ENCODE measurements around the gene CACNA1S.

CACNA1S gene

DNA sequence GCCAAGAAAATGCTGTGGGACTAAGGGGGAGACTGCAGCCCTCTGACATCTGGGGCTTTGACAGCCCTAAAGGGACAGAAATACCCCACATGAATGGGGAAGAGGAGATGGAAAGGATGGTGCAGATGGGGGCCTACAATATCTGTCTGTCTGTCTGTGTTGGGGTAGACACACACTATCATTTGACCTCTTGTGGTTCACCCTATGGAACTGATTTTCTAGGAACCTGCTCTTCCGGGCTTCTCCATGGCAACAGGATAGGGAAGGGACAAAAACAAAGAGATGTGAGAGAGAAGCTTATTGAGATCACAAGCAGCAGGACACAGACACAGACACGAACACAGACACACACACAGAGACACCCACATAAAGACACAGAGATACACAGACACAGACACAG is 105.8 kb downstream of the CACNA1S start:
- H3K4me3 ChIP-seq (ENCODE audit: low read depth, low read length, poor library complexity, severe bottlenecking): no peak overlapping the region
- no peaks in the 10 kb centered on the region for H3K9me3 ChIP-seq (ENCODE audit: low read length)
- no peak overlapping the region for H3K4me2 ChIP-seq (ENCODE audit: low read length)
- no peak overlapping the region for H3K27ac ChIP-seq (ENCODE audit: low read depth, low read length, poor library complexity, severe bottlenecking)
- no peaks in the 10 kb centered on the region for H3K4me1 ChIP-seq (ENCODE audit: insufficient read depth, low read length, severe bottlenecking)
- no peaks in the 10 kb centered on the region for H3K79me2 ChIP-seq (ENCODE audit: insufficient read depth, low read length)
- no peak overlapping the region for H3K9ac ChIP-seq (ENCODE audit: low read length)
- H3K27me3 ChIP-seq (ENCODE audit: insufficient read depth, low read length): no peaks in the 10 kb centered on the region
- no peak overlapping the region for H2AFZ ChIP-seq (ENCODE audit: low read length)
- H3K36me3 ChIP-seq (ENCODE audit: insufficient read depth, low read length): no peaks in the 10 kb centered on the region
- H4K20me1 ChIP-seq (ENCODE audit: insufficient read depth, low read length): no peaks in the 10 kb centered on the region
- no peak for TF ChIP-seq EZH2 (IDR thresholded peaks at IDR 0.05; ENCODE audit: borderline replicate concordance, low read length)
- TF ChIP-seq, protein P1, sequence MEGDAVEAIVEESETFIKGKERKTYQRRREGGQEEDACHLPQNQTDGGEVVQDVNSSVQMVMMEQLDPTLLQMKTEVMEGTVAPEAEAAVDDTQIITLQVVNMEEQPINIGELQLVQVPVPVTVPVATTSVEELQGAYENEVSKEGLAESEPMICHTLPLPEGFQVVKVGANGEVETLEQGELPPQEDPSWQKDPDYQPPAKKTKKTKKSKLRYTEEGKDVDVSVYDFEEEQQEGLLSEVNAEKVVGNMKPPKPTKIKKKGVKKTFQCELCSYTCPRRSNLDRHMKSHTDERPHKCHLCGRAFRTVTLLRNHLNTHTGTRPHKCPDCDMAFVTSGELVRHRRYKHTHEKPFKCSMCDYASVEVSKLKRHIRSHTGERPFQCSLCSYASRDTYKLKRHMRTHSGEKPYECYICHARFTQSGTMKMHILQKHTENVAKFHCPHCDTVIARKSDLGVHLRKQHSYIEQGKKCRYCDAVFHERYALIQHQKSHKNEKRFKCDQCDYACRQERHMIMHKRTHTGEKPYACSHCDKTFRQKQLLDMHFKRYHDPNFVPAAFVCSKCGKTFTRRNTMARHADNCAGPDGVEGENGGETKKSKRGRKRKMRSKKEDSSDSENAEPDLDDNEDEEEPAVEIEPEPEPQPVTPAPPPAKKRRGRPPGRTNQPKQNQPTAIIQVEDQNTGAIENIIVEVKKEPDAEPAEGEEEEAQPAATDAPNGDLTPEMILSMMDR (IDR thresholded peaks at IDR 0.05; ENCODE audit: low read length): no peak
- H3K9me2 ChIP-seq (ENCODE audit: low read depth, low read length): no peaks in the 10 kb centered on the region
- no peaks in the 10 kb centered on the region for H3F3A ChIP-seq (ENCODE audit: insufficient read depth, low read length)

- H3K36me3 ChIP-seq (ENCODE audit: insufficient read depth, low read length): no peaks in the 10 kb centered on the region
- no peaks in the 10 kb centered on the region for H4K20me1 ChIP-seq (ENCODE audit: insufficient read depth, low read length)
- no peak overlapping the region for H2AFZ ChIP-seq (ENCODE audit: low read length)
- H3K4me3 ChIP-seq (ENCODE audit: low read depth, low read length, poor library complexity, severe bottlenecking): no peak overlapping the region
- no peak overlapping the region for H3K27ac ChIP-seq (ENCODE audit: low read depth, low read length, poor library complexity, severe bottlenecking)
- H3K4me1 ChIP-seq (ENCODE audit: insufficient read depth, low read length, severe bottlenecking): no peaks in the 10 kb centered on the region
- no peaks in the 10 kb centered on the region for H3K79me2 ChIP-seq (ENCODE audit: insufficient read depth, low read length)
- H3K9me3 ChIP-seq (ENCODE audit: low read length): no peaks in the 10 kb centered on the region
- TF ChIP-seq, protein P1 (IDR thresholded peaks at IDR 0.05; ENCODE audit: low read length): no peak
- no peak for TF ChIP-seq EZH2 (IDR thresholded peaks at IDR 0.05; ENCODE audit: borderline replicate concordance, low read length)
- H3K9ac ChIP-seq (ENCODE audit: low read length): no peak overlapping the region
- no peaks in the 10 kb centered on the region for H3K27me3 ChIP-seq (ENCODE audit: insufficient read depth, low read length)
- H3F3A ChIP-seq (ENCODE audit: insufficient read depth, low read length): no peaks in the 10 kb centered on the region
- no peaks in the 10 kb centered on the region for H3K9me2 ChIP-seq (ENCODE audit: low read depth, low read length)
- H3K4me2 ChIP-seq (ENCODE audit: low read length): no peak overlapping the region
These were observed 107.5 kb downstream of the CACNA1S start for GRCh38 chr1:201004732-201005131.

GRCh38 chr1:201004154-201004553 is 108.1 kb downstream of the CACNA1S start:
- Histone ChIP-seq H3K4me2 (ENCODE audit: low read length) (no peak overlapping the region), H4K20me1 (ENCODE audit: insufficient read depth, low read length) (no peaks in the 10 kb centered on the region), H3K9me3 (ENCODE audit: low read length) (no peaks in the 10 kb centered on the region), H2AFZ (ENCODE audit: low read length) (no peak overlapping the region), H3K27me3 (ENCODE audit: insufficient read depth, low read length) (no peaks in the 10 kb centered on the region), H3K9ac (ENCODE audit: low read length) (no peak overlapping the region), H3F3A (ENCODE audit: insufficient read depth, low read length) (no peaks in the 10 kb centered on the region), H3K27ac (ENCODE audit: low read depth, low read length, poor library complexity, severe bottlenecking) (no peak overlapping the region), H3K9me2 (ENCODE audit: low read depth, low read length) (no peaks in the 10 kb centered on the region), H3K79me2 (ENCODE audit: insufficient read depth, low read length) (no peaks in the 10 kb centered on the region), H3K4me1 (ENCODE audit: insufficient read depth, low read length, severe bottlenecking) (no peaks in the 10 kb centered on the region), H3K36me3 (ENCODE audit: insufficient read depth, low read length) (no peaks in the 10 kb centered on the region), H3K4me3 (ENCODE audit: low read depth, low read length, poor library complexity, severe bottlenecking) (no peak overlapping the region)
- no peak for TF ChIP-seq EZH2 (IDR thresholded peaks at IDR 0.05; ENCODE audit: borderline replicate concordance, low read length)
- TF ChIP-seq, protein P1 (IDR thresholded peaks at IDR 0.05; ENCODE audit: low read length): no peak
